Esophagus squamous epithelium (tissue), 4 donors: ENCODE results near the gene IKZF5.

Experiments
- POLR2A ChIP-seq, 4 donors: fragments of 450-650 bp; IDR thresholded peaks; one replicate each; pipeline ENCODE4 v1.6.1; 2017; ENCODE audit warnings: antibody characterized with exemption in 4 of 4, mild to moderate bottlenecking in 4 of 4, moderate library complexity in 3 of 4
- TF ChIP-seq, protein P1 (sequence below), 6 experiments: fragments of 450-650 bp in 4 of 6; fragments of 200-600 bp in 2 of 6; sonication (generic) in 2 of 6; IDR thresholded peaks; one replicate each; pipeline ENCODE4 v1.5.1; 2016 to 2019; ENCODE audit warnings: antibody characterized with exemption in 6 of 6, mild to moderate bottlenecking in 4 of 6, moderate library complexity in 4 of 6

DNA sequence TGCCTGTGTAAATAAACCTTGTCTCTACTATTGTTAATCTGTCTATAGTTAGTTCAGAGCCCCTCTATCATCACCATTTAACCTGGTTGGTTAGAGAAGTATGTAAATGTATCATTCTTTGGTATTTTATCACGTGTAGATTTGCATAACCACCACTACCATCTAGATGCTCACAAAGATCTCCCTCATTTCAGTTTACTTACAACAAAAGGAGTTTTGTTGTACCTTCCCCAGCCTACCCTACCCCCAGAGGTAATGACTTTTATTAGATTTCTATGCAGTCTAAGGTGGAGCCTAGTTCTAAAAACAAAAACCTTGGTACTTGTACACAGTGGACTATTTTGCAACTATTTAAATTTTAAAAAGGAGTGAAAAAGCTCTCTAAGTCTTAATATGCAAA, 17.7 kb upstream of the IKZF5 start:
- TF ChIP-seq, protein P1, sequence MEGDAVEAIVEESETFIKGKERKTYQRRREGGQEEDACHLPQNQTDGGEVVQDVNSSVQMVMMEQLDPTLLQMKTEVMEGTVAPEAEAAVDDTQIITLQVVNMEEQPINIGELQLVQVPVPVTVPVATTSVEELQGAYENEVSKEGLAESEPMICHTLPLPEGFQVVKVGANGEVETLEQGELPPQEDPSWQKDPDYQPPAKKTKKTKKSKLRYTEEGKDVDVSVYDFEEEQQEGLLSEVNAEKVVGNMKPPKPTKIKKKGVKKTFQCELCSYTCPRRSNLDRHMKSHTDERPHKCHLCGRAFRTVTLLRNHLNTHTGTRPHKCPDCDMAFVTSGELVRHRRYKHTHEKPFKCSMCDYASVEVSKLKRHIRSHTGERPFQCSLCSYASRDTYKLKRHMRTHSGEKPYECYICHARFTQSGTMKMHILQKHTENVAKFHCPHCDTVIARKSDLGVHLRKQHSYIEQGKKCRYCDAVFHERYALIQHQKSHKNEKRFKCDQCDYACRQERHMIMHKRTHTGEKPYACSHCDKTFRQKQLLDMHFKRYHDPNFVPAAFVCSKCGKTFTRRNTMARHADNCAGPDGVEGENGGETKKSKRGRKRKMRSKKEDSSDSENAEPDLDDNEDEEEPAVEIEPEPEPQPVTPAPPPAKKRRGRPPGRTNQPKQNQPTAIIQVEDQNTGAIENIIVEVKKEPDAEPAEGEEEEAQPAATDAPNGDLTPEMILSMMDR (IDR thresholded peaks at IDR 0.05), result no peak
- no peak for TF ChIP-seq POLR2A (IDR thresholded peaks at IDR 0.05)
